ENCODE results near the gene IGFBP6.

Gene IGFBP6

DNA sequence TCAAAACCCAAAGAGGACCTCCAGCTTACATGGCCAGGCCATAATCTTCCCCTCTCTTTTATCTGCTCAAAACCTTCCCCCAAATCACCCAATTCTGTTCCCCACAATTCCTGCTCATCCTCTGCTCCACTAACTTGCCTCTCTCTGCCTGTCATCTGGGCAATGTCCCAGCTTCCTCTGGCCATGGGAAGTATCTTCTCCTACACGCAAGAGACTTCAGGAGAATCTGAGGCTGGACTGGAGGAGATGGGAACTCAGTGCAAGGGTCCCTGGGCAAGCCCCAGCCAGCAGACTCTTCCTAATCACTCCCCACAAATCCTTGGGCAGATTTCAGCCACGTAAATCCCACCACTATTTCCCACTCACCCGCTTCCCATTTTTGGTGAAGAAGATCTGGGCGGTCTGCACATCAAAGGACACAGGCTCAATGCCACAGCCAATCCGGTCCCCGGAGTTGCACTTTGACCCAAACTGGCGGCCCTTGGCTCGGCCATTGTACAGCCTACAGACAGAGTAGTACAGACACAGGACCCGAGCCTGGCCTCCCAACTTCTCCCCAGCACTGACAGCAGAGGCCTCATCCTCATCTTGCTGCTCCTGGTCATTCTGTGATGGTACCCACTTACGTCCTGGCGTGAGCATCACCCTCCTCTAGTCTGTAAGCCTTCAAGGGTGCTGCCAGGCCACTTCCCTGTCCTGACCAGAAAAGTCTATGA is 23.0 kb upstream of the IGFBP6 start:
- H3K9me3 ChIP-seq (replicated peaks; ENCODE audit: insufficient read depth, low read length) = no peaks in the 10 kb centered on the region
- H3K4me1 ChIP-seq (ENCODE audit: low read length) = peaks cover 7% of the 10 kb centered on the region; the same call in 1 of the 2 replicates
- DNase-seq = no peak
- no peak overlapping the region for H3K4me3 ChIP-seq (ENCODE audit: low read length)
- peaks cover 4% of the 10 kb centered on the region; the same call in 1 of the 2 replicates for H3K36me3 ChIP-seq (replicated peaks; ENCODE audit: insufficient read depth, low read length)
- no peak overlapping the region for H3K4me2 ChIP-seq (ENCODE audit: low read depth, low read length)
- H4K20me1 ChIP-seq (ENCODE audit: insufficient read depth, low read length) = no peaks in the 10 kb centered on the region
- no peaks in the 10 kb centered on the region for H3K27me3 ChIP-seq (replicated peaks; ENCODE audit: insufficient read depth, low read length)
- H2AFZ ChIP-seq (ENCODE audit: low read length) = no peak overlapping the region
- H3K9me2 ChIP-seq (replicated peaks; ENCODE audit: insufficient read depth, low read length) = no peaks in the 10 kb centered on the region
- H3K79me2 ChIP-seq (ENCODE audit: low read length) = peaks cover 38% of the 10 kb centered on the region
- no peak overlapping the region for H3K27ac ChIP-seq (ENCODE audit: low read length)
- no peak overlapping the region for H3K9ac ChIP-seq (ENCODE audit: low read length)
- peaks cover 7% of the 10 kb centered on the region; the same call in 1 of the 2 replicates for H3F3A ChIP-seq (ENCODE audit: insufficient read depth, low read length)
- TF ChIP-seq, protein P1, sequence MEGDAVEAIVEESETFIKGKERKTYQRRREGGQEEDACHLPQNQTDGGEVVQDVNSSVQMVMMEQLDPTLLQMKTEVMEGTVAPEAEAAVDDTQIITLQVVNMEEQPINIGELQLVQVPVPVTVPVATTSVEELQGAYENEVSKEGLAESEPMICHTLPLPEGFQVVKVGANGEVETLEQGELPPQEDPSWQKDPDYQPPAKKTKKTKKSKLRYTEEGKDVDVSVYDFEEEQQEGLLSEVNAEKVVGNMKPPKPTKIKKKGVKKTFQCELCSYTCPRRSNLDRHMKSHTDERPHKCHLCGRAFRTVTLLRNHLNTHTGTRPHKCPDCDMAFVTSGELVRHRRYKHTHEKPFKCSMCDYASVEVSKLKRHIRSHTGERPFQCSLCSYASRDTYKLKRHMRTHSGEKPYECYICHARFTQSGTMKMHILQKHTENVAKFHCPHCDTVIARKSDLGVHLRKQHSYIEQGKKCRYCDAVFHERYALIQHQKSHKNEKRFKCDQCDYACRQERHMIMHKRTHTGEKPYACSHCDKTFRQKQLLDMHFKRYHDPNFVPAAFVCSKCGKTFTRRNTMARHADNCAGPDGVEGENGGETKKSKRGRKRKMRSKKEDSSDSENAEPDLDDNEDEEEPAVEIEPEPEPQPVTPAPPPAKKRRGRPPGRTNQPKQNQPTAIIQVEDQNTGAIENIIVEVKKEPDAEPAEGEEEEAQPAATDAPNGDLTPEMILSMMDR (IDR thresholded peaks at IDR 0.05; ENCODE audit: low read length) = no peak
- no peak for TF ChIP-seq EZH2phosphoT487 (IDR thresholded peaks at IDR 0.05; ENCODE audit: low read length)
- no peak for TF ChIP-seq EZH2 (optimal IDR thresholded peaks at IDR 0.05; ENCODE audit: low read depth, low read length)

DNA sequence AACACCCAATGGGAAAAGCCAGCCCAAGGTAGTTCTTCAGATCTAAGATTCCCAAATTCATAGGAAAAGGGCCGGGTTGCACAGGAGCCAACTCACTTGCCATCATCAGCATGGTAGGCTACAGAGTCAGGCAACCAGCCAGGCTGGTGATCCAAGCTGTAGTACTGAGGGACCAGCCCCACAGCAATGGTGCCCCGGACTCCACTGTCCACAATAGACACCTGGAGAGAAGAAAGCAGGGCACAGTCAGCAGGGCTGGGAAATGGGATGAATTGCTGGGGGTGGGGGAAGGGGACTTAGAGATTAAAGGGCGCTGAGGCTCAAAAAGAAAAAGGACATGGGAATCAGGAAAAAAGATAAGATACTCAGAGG is 22.5 kb upstream of the IGFBP6 start:
- Histone ChIP-seq H3K9me3 (replicated peaks; ENCODE audit: insufficient read depth, low read length) (no peaks in the 10 kb centered on the region), H3K27ac (ENCODE audit: low read length) (no peak overlapping the region), H3K4me1 (ENCODE audit: low read length) (peaks cover 10% of the 10 kb centered on the region; the same call in 1 of the 2 replicates), H3K9ac (ENCODE audit: low read length) (no peak overlapping the region), H3K9me2 (replicated peaks; ENCODE audit: insufficient read depth, low read length) (no peaks in the 10 kb centered on the region), H3K4me3 (ENCODE audit: low read length) (no peak overlapping the region), H3K79me2 (ENCODE audit: low read length) (peaks cover 38% of the 10 kb centered on the region), H2AFZ (ENCODE audit: low read length) (no peak overlapping the region), H3K27me3 (replicated peaks; ENCODE audit: insufficient read depth, low read length) (no peaks in the 10 kb centered on the region), H3K36me3 (replicated peaks; ENCODE audit: insufficient read depth, low read length) (peaks cover 4% of the 10 kb centered on the region; the same call in 1 of the 2 replicates), H3F3A (ENCODE audit: insufficient read depth, low read length) (peaks cover 10% of the 10 kb centered on the region; the same call in 1 of the 2 replicates), H4K20me1 (ENCODE audit: insufficient read depth, low read length) (no peaks in the 10 kb centered on the region), H3K4me2 (ENCODE audit: low read depth, low read length) (no peak overlapping the region)
- TF ChIP-seq, protein P1 (IDR thresholded peaks at IDR 0.05; ENCODE audit: low read length) = no peak
- TF ChIP-seq EZH2phosphoT487 (IDR thresholded peaks at IDR 0.05; ENCODE audit: low read length) (no peak), EZH2 (optimal IDR thresholded peaks at IDR 0.05; ENCODE audit: low read depth, low read length) (no peak)
- no peak for DNase-seq

DNA sequence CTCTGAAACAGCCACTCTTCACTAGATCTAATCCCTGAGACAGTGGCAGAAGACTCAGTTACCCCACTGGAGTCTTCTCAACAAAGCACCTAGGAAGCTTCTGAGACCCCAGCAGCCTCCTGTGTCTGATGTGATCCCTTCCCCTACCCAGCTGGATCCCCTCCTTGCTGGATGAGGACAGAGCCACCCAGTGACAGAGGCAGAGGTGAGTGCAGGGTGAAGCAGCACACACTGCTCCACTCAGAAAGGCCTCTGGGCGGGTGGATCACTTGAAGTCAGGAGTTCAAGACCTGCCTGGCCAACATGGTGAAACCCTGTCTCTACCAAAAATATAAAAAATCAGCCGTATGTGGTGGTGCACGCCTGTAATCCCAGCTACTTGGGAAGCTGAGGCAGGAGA is 21.0 kb upstream of the IGFBP6 start:
- no peak overlapping the region for H3K27ac ChIP-seq (ENCODE audit: low read length)
- no peak for DNase-seq
- peaks cover 10% of the 10 kb centered on the region; the same call in 1 of the 2 replicates for H3F3A ChIP-seq (ENCODE audit: insufficient read depth, low read length)
- H3K36me3 ChIP-seq (replicated peaks; ENCODE audit: insufficient read depth, low read length) = peaks cover 4% of the 10 kb centered on the region; the same call in 1 of the 2 replicates
- H3K4me1 ChIP-seq (ENCODE audit: low read length) = peaks cover 10% of the 10 kb centered on the region; the same call in 1 of the 2 replicates
- H3K9me2 ChIP-seq (replicated peaks; ENCODE audit: insufficient read depth, low read length) = no peaks in the 10 kb centered on the region
- no peak overlapping the region for H3K4me2 ChIP-seq (ENCODE audit: low read depth, low read length)
- H3K9ac ChIP-seq (ENCODE audit: low read length) = no peak overlapping the region
- no peaks in the 10 kb centered on the region for H4K20me1 ChIP-seq (ENCODE audit: insufficient read depth, low read length)
- no peak overlapping the region for H3K4me3 ChIP-seq (ENCODE audit: low read length)
- H3K27me3 ChIP-seq (replicated peaks; ENCODE audit: insufficient read depth, low read length) = no peaks in the 10 kb centered on the region
- H2AFZ ChIP-seq (ENCODE audit: low read length) = no peak overlapping the region
- H3K79me2 ChIP-seq (ENCODE audit: low read length) = peaks cover 32% of the 10 kb centered on the region
- TF ChIP-seq, protein P1 (IDR thresholded peaks at IDR 0.05; ENCODE audit: low read length) = no peak
- no peak for TF ChIP-seq EZH2 (optimal IDR thresholded peaks at IDR 0.05; ENCODE audit: low read depth, low read length)
- no peak for TF ChIP-seq EZH2phosphoT487 (IDR thresholded peaks at IDR 0.05; ENCODE audit: low read length)
- H3K9me3 ChIP-seq (replicated peaks; ENCODE audit: insufficient read depth, low read length) = no peaks in the 10 kb centered on the region
